ENCODE measurements around the gene FOXJ3. TPM values are rescaled to one million over a fixed set of nuclear protein-coding genes. Genes with fewer than 3 reads are reported as not detected.

FOXJ3 gene
- total and polyA plus RNA-seq, 2 of the 4 experiments (the other 2 are of a cell fraction): 16.7 to 30.5 TPM

DNA sequence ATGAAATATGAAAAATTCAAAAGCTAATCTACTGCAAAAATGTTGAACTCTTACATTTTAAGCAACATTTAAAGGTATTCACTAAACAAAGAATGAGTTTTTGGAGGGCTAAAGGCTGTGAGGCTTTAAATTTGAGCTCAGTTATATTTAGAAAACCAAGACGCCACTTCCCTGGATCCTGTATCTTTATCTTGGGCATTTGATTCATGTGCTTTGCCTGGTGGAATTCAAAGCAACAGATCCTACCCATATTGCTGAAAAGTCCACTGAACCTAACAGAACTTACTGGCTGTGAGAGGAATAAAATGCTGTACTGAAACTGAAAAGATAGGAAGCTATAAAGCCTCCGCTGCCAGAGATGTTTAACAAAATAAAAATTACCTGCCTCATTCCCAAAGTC is 14.3 kb downstream of the FOXJ3 start:
- POLR2A ChIA-PET (ENCODE audit: unreplicated experiment): no interaction called here
- ATAC-seq (ENCODE audit: low read depth): no peak
- H3K4ac ChIP-seq (ENCODE audit: low read depth, low read length): no peak overlapping the region
- DNase-seq: no peak
- no peak overlapping the region for H2BK15ac ChIP-seq (ENCODE audit: low read depth, low read length)
- H3K9me3 ChIP-seq (ENCODE audit: control insufficient read depth, insufficient read depth, low read length): no peaks in the 10 kb centered on the region
- H2AK5ac ChIP-seq (ENCODE audit: low read depth, low read length): 0 out of 2 replicates have a peak overlapping the region, but pooled peaks have one; percentile 16
- in situ Hi-C loops (cut with MboI; ENCODE audit: low sequenced_read_pairs): no loop called here
- no peak overlapping the region for H2BK5ac ChIP-seq (ENCODE audit: low read depth, low read length, poor library complexity, severe bottlenecking)
- H2AFZ ChIP-seq (replicated peaks; ENCODE audit: low read length, poor library complexity): no peak overlapping the region
- no peaks in the 10 kb centered on the region for H3K36me3 ChIP-seq (ENCODE audit: control insufficient read depth, insufficient read depth, low read length)
- no peak overlapping the region for H3K18ac ChIP-seq (ENCODE audit: low read depth, low read length)
- intact Hi-C loops (cut with micrococcal nuclease): no loop called here
- H3K4me2 ChIP-seq (ENCODE audit: low read depth, low read length): no peak overlapping the region
- TF ChIP-seq MXI1 (IDR thresholded peaks at IDR 0.05; ENCODE audit: borderline replicate concordance, low read depth, low read length) (no peak), CHD1 (IDR thresholded peaks at IDR 0.05; ENCODE audit: low read depth, low read length) (no peak), RFX5 (IDR thresholded peaks at IDR 0.05; ENCODE audit: low read depth, low read length) (no peak), CEBPB (IDR thresholded peaks at IDR 0.05; ENCODE audit: low read depth, low read length) (no peak), MAZ (IDR thresholded peaks at IDR 0.05; ENCODE audit: borderline replicate concordance, low read depth, low read length) (no peak), FOS (IDR thresholded peaks at IDR 0.05; ENCODE audit: low read depth, low read length) (no peak), NFE2L2 (IDR thresholded peaks at IDR 0.05; ENCODE audit: low read depth, low read length) (no peak), BHLHE40 (IDR thresholded peaks at IDR 0.05; ENCODE audit: low read depth, low read length) (no peak), POLR2A (IDR thresholded peaks at IDR 0.05; ENCODE audit: low read depth, low read length) (no peak), RAD21 (IDR thresholded peaks at IDR 0.05; ENCODE audit: low read length) (no peak), RCOR1 (IDR thresholded peaks at IDR 0.05; ENCODE audit: insufficient replicate concordance, low read length) (no peak), MAFK (IDR thresholded peaks at IDR 0.05; ENCODE audit: low read depth, low read length) (no peak), SMC3 (IDR thresholded peaks at IDR 0.05; ENCODE audit: low read depth, low read length) (no peak)
- TF ChIP-seq, protein P1, sequence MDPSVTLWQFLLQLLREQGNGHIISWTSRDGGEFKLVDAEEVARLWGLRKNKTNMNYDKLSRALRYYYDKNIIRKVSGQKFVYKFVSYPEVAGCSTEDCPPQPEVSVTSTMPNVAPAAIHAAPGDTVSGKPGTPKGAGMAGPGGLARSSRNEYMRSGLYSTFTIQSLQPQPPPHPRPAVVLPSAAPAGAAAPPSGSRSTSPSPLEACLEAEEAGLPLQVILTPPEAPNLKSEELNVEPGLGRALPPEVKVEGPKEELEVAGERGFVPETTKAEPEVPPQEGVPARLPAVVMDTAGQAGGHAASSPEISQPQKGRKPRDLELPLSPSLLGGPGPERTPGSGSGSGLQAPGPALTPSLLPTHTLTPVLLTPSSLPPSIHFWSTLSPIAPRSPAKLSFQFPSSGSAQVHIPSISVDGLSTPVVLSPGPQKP (IDR thresholded peaks at IDR 0.05; ENCODE audit: borderline replicate concordance, low read depth, low read length): no peak
- TF ChIP-seq, protein P2, sequence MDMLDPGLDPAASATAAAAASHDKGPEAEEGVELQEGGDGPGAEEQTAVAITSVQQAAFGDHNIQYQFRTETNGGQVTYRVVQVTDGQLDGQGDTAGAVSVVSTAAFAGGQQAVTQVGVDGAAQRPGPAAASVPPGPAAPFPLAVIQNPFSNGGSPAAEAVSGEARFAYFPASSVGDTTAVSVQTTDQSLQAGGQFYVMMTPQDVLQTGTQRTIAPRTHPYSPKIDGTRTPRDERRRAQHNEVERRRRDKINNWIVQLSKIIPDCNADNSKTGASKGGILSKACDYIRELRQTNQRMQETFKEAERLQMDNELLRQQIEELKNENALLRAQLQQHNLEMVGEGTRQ (IDR thresholded peaks at IDR 0.05; ENCODE audit: low read depth, low read length): no peak
- TF ChIP-seq, protein P3, sequence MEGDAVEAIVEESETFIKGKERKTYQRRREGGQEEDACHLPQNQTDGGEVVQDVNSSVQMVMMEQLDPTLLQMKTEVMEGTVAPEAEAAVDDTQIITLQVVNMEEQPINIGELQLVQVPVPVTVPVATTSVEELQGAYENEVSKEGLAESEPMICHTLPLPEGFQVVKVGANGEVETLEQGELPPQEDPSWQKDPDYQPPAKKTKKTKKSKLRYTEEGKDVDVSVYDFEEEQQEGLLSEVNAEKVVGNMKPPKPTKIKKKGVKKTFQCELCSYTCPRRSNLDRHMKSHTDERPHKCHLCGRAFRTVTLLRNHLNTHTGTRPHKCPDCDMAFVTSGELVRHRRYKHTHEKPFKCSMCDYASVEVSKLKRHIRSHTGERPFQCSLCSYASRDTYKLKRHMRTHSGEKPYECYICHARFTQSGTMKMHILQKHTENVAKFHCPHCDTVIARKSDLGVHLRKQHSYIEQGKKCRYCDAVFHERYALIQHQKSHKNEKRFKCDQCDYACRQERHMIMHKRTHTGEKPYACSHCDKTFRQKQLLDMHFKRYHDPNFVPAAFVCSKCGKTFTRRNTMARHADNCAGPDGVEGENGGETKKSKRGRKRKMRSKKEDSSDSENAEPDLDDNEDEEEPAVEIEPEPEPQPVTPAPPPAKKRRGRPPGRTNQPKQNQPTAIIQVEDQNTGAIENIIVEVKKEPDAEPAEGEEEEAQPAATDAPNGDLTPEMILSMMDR (conservative IDR thresholded peaks at IDR 0.05; ENCODE audit: low read depth, low read length): no peak
- no peak overlapping the region for H4K8ac ChIP-seq (ENCODE audit: low read depth in 2 of 2, low read length in 2 of 2)
- no peak overlapping the region for H4K5ac ChIP-seq (ENCODE audit: low read depth, low read length)
- H2BK20ac ChIP-seq (ENCODE audit: low read depth, low read length): no peak overlapping the region
- no peak overlapping the region for H3K56ac ChIP-seq (ENCODE audit: extremely low read depth, insufficient read depth, low read length)
- no peak overlapping the region for H3K23ac ChIP-seq (ENCODE audit: low read depth, low read length)
- H2BK120ac ChIP-seq (ENCODE audit: low read depth, low read length): no peak overlapping the region
- H2AK9ac ChIP-seq (replicated peaks; ENCODE audit: low read depth, low read length, poor library complexity): no peak overlapping the region
- peaks cover 6% of the 10 kb centered on the region for H3K4me1 ChIP-seq (ENCODE audit: control insufficient read depth, insufficient read depth, low read length)
- H3K4me3 ChIP-seq (ENCODE audit: insufficient read depth, low read depth, low read length): no peak overlapping the region
- H3K27me3 ChIP-seq (ENCODE audit: control insufficient read depth, insufficient read depth, low read length): no peaks in the 10 kb centered on the region
- peaks cover 8% of the 10 kb centered on the region for H3K9me1 ChIP-seq (ENCODE audit: insufficient read depth, low read length)
- CTCF ChIA-PET: no interaction called here
- no CpG with 5 or more reads among the region's 2 CpGs for WGBS, 2 experiments (ENCODE audit: extremely low coverage in 2 of 2, insufficient read length in 1 of 2)
- no TSS peak for BruUV-seq (replicated peaks)
- H4K20me1 ChIP-seq (ENCODE audit: insufficient read depth, low read length): peaks cover 81% of the 10 kb centered on the region
- H3K9ac ChIP-seq (ENCODE audit: low read depth, low read length): no peak overlapping the region
- H3K14ac ChIP-seq (replicated peaks; ENCODE audit: low read depth, low read length): no peak overlapping the region
- no peak overlapping the region for H3K27ac ChIP-seq (ENCODE audit: insufficient read depth, low read length)
- H3K79me1 ChIP-seq (ENCODE audit: low read depth in 1 of 2, low read length in 2 of 2): peaks cover 22 to 68% of the 10 kb centered on the region in 2 experiments
- no peak overlapping the region for H4K91ac ChIP-seq (ENCODE audit: insufficient read depth, low read depth, low read length)
- dilution Hi-C loops (cut with HindIII; ENCODE audit: low sequenced_read_pairs, unreplicated experiment): no loop called here

Measured in IMR-90 (cell line).